DND-41 (cell line): ENCODE data around the gene PPFIBP1.

Experiments used
- EZH2 ChIP-seq: IDR thresholded peaks from 3 replicates; pipeline ENCODE4 v1.6.1; 2012; ENCODE audit warnings: borderline replicate concordance, low read depth, mild to moderate bottlenecking, moderate library complexity, low read length, inconsistent platforms; ENCODE audit not compliant: severe bottlenecking
- TF ChIP-seq, protein P1 (sequence below): IDR thresholded peaks from 2 replicates; pipeline ENCODE4 v1.5.1; 2012; ENCODE audit warnings: borderline replicate concordance, low read length, moderate library complexity, mild to moderate bottlenecking; ENCODE audit not compliant: poor library complexity, severe bottlenecking; ENCODE audit errors: extremely low read depth

DNA sequence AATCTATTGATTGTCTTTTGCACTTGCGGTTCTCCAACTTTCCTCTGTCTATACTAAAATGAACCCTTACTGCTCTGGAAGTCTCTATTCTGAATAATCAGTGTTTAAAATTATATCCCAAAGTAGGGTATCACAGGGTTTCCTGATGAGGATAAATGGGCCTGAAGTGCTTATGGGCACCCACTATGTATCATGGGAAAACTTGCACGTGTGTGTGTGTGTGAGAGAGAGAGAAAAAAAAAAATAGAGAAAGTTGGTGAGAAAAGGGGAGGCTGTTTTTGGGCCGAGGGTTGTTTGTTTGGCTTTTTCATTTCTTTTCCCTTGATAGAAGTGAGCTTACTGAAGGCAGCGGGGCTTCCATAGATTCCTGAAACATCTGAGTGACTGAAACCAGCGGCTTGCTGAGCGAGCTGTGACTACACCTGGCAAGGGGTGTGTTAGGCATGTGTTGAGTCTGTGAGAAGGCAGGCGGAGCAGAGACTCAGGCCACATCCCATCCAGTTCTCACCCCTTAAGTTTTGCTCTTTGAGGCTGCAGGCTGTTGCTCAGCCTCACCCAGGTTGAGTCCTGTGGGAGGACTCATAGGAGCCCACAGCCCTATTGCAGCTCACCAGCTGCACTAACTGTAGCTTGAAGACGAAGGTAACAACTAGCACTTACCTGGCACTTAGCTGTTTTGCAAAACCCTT, 17.2 kb downstream of the PPFIBP1 start:
- TF ChIP-seq, protein P1, sequence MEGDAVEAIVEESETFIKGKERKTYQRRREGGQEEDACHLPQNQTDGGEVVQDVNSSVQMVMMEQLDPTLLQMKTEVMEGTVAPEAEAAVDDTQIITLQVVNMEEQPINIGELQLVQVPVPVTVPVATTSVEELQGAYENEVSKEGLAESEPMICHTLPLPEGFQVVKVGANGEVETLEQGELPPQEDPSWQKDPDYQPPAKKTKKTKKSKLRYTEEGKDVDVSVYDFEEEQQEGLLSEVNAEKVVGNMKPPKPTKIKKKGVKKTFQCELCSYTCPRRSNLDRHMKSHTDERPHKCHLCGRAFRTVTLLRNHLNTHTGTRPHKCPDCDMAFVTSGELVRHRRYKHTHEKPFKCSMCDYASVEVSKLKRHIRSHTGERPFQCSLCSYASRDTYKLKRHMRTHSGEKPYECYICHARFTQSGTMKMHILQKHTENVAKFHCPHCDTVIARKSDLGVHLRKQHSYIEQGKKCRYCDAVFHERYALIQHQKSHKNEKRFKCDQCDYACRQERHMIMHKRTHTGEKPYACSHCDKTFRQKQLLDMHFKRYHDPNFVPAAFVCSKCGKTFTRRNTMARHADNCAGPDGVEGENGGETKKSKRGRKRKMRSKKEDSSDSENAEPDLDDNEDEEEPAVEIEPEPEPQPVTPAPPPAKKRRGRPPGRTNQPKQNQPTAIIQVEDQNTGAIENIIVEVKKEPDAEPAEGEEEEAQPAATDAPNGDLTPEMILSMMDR: no peak
- no peak for TF ChIP-seq EZH2
